Heart left ventricle (tissue), 16 donors: Measurements from ENCODE around the gene ALK. TPM values are rescaled to one million over a fixed set of nuclear protein-coding genes. Genes with fewer than 3 reads are reported as not detected.

Source experiments
- ATAC-seq, 4 donors: fragments of 200-7000 bp; cut with Tn5 transposase; one replicate each; pipeline ENCODE4 v1.9.1; 2020 to 2022; ENCODE audit warnings: moderate library complexity in 4 of 4, mild to moderate bottlenecking in 3 of 4, moderate number of reproducible peaks in 1 of 4
- DNase-seq, 5 donors: peaks; one replicate each; pipeline ENCODE4 v3.0.0-alpha.2; 2020
- H3K27ac ChIP-seq, 12 donors: fragments of 200-600 bp; sonication (generic) in 4 of 12; one replicate each; pipeline versions ENCODE4 v1.5.0 to v1.8.0; 2016 to 2022; ENCODE audit warnings: mild to moderate bottlenecking in 2 of 12
- H3K27me3 ChIP-seq, 9 donors: fragments of 200-600 bp; sonication (generic) in 2 of 9; one replicate each; pipeline versions ENCODE4 v1.5.1 to v1.8.0; 2016 to 2022; ENCODE audit warnings: mild to moderate bottlenecking in 3 of 9
- H3K36me3 ChIP-seq, 9 donors: fragments of 200-600 bp; sonication (generic) in 2 of 9; one replicate each; pipeline versions ENCODE4 v1.5.0 to v1.8.0; 2018 to 2022; ENCODE audit warnings: mild to moderate bottlenecking in 2 of 9
- H3K4me1 ChIP-seq, 12 donors: fragments of 200-600 bp; sonication (generic) in 4 of 12; one replicate each; pipeline versions ENCODE4 v1.5.0 to v1.8.0; 2016 to 2022; ENCODE audit warnings: mild to moderate bottlenecking in 3 of 12
- H3K4me3 ChIP-seq, 12 donors: fragments of 200-600 bp; sonication (generic) in 4 of 12; one replicate each; pipeline versions ENCODE4 v1.5.0 to v1.8.0; 2017 to 2022; ENCODE audit warnings: mild to moderate bottlenecking in 9 of 12, moderate library complexity in 4 of 12
- H3K9me3 ChIP-seq, 12 donors: fragments of 200-600 bp; sonication (generic) in 4 of 12; one replicate each; pipeline versions ENCODE4 v1.5.0 to v1.8.0; 2016 to 2022; ENCODE audit warnings: mild to moderate bottlenecking in 1 of 12
- CTCF ChIP-seq, 12 donors: fragments of 200-600 bp; sonication (generic) in 4 of 12; IDR thresholded peaks; one replicate each; pipeline versions ENCODE4 v1.5.0 to v1.8.0; 2018 to 2022; ENCODE audit warnings: antibody characterized with exemption in 12 of 12, mild to moderate bottlenecking in 5 of 12
- POLR2A ChIP-seq, 2 donors: fragments of 450-650 bp; IDR thresholded peaks; one replicate each; pipeline ENCODE4 v1.6.1; 2017; ENCODE audit warnings: antibody characterized with exemption in 2 of 2, mild to moderate bottlenecking in 2 of 2, moderate library complexity in 2 of 2
- WGBS, 4 donors: extraction: QIAGEN DNeasy Blood & Tissue Kit in 2 of 4; methylation state at CpG; one replicate each; pipeline versions ENCODE4 v1.1.5 to v1.1.7; 2013 to 2018; 5-methylcytosine and 5-hydroxymethylcytosine counted together
- intact Hi-C, 10 donors: fragments of 100-400 bp; cut with DNase I; formaldehyde crosslinking; loops; one replicate each; pipeline versions ENCODE4 v1.11.1 to v1.14.2; 2022
- polyA plus RNA-seq, 2 donors: library from polyadenylated mRNA; stranded (reverse); fragments of 200-250 nt; gene quantifications; one replicate each; pipeline ENCODE4 v1.2.3, GENCODE V29; 2013
- total RNA-seq, 9 donors: library from RNA; depleted of rRNA in 2 of 9; stranded (reverse); fragments of >200 nt in 2 of 9; fragmentation: NEBNext Ultra II Directional in 3 of 9; extraction: Animal tissue kit (Norgen Biotek cat#: 25700) in 3 of 9; gene quantifications; one replicate each; pipeline versions ENCODE4 v1.1.0 to v1.2.4, GENCODE V29; 2016 to 2023
- donor health status: ischemic (EF 13 %, LVEDD 7.1; RV severe dilation, severe dysfunction).
- donor health status: healthy with polysubstance abuse.
- donor health status: DM: no; HTN: yes; CAD: no.
- donor health status: DM: no; HTN: no; CAD: no.
- donor health status: ischemic (EF 25% LVEDD 6.9; RV normal size, moderate dysfunction).
- donor health status: ischemic (EF 25% LVEDD 5.7; RV mildly dilated, moderate dysfunction).
- donor health status: healthy.
- donor health status: DM: yes; HTN: yes; CAD: no.
- donor health status: ischemic (EF 35%, LVEDD 5.7; RV mildly dilated, moderate dysfunction).
- donor health status: nonischemic (EF 11% LVEDD 7.7; RV severe dilation, severe dysfunction).
- donor health status: DM: yes; HTN: yes; CAD: no.
- donor health status: PGD.
- donor health status: ischemic (EF 29% LVEDD 5.4; RV normal size, mild dysfunction).
- donor health status: nonischemic (EF 23%, LVEDD 6.1; RV moderate dilation, normal function).

ALK gene
- total and polyA plus RNA-seq, 11 donors: 0.05 to 0.50 (median 0.13) TPM; not detected in 5

- no peaks in the 10 kb centered on the region for H3K9me3 ChIP-seq
- H3K36me3 ChIP-seq: no peaks in the 10 kb centered on the region
- ATAC-seq (no peak), DNase-seq (no peak)
- H3K4me3 ChIP-seq: no peak overlapping the region
- H3K27ac ChIP-seq: no peak overlapping the region
- TF ChIP-seq CTCF (IDR thresholded peaks at IDR 0.05) (no peak), POLR2A (IDR thresholded peaks at IDR 0.05) (no peak)
- peaks cover 0 to 5% (median 0%) of the 10 kb centered on the region in 12 donors for H3K4me1 ChIP-seq
- H3K27me3 ChIP-seq: no peaks in the 10 kb centered on the region
- 76 to 92% (median 87%) methylated on average over 4 to 5 of the region's 5 CpGs for WGBS, 4 donors
- intact Hi-C loops: no loop called here
Observed at GRCh38 chr2:29215073-29215472, 706.3 kb downstream of the ALK start.

GRCh38 chr2:29213888-29214291, 707.5 kb downstream of the ALK start:
- intact Hi-C loops: no loop called here

GRCh38 chr2:29212009-29212408, 709.4 kb downstream of the ALK start:
- H3K4me3 ChIP-seq: no peak overlapping the region
- no peaks in the 10 kb centered on the region for H3K9me3 ChIP-seq
- WGBS, 4 donors: 65 to 73% (median 70%) methylated on average over 5 of the region's 5 CpGs
- no peak overlapping the region for H3K27ac ChIP-seq
- intact Hi-C loops: no loop called here
- DNase-seq (no peak), ATAC-seq (no peak)
- TF ChIP-seq POLR2A (IDR thresholded peaks at IDR 0.05) (no peak), CTCF (IDR thresholded peaks at IDR 0.05) (no peak)
- H3K27me3 ChIP-seq: no peaks in the 10 kb centered on the region
- no peaks in the 10 kb centered on the region for H3K36me3 ChIP-seq
- peaks cover 0 to 5% (median 0%) of the 10 kb centered on the region in 12 donors for H3K4me1 ChIP-seq

More at GRCh38 chr2:29213888-29214291, 707.5 kb downstream of the ALK start:
- WGBS, 4 donors: 45 to 53% (median 49%) methylated on average over 9 of the region's 9 CpGs
- ATAC-seq (no peak), DNase-seq (no peak)
- no peak overlapping the region for H3K27ac ChIP-seq
- H3K4me3 ChIP-seq: no peak overlapping the region
- TF ChIP-seq POLR2A (IDR thresholded peaks at IDR 0.05) (no peak), CTCF (IDR thresholded peaks at IDR 0.05) (no peak)
- H3K36me3 ChIP-seq: no peaks in the 10 kb centered on the region
- H3K9me3 ChIP-seq: no peaks in the 10 kb centered on the region
- no peaks in the 10 kb centered on the region for H3K27me3 ChIP-seq
- peaks cover 0 to 5% (median 0%) of the 10 kb centered on the region in 12 donors for H3K4me1 ChIP-seq

GRCh38 chr2:29209551-29209950, 711.8 kb downstream of the ALK start:
- intact Hi-C loops: no loop called here
- no peaks in the 10 kb centered on the region for H3K9me3 ChIP-seq
- H3K27me3 ChIP-seq: no peaks in the 10 kb centered on the region
- no peak overlapping the region for H3K4me3 ChIP-seq
- DNase-seq (no peak), ATAC-seq (no peak)
- H3K27ac ChIP-seq: no peak overlapping the region
- no peak for TF ChIP-seq POLR2A (IDR thresholded peaks at IDR 0.05)
- TF ChIP-seq CTCF (IDR thresholded peaks at IDR 0.05): no peak
- 81 to 89% (median 86%) methylated on average over 5 of the region's 5 CpGs for WGBS, 4 donors
- H3K4me1 ChIP-seq: peaks cover 0 to 5% (median 0%) of the 10 kb centered on the region in 12 donors
- peaks cover 0 to 3% (median 0%) of the 10 kb centered on the region in 9 donors for H3K36me3 ChIP-seq
